GM19351 (cell line): ENCODE data around the gene EMC10.
"Not testable (repeated sequence)": the region's sequence is repeated elsewhere in the genome, so short reads cannot be mapped to it uniquely, and the experiment has no call there.

Source experiments
- ATAC-seq: cut with Tn5 transposase; IDR thresholded peaks from one replicate; pipeline ENCODE4 v1.9.1; 2021; ENCODE audit warnings: mild to moderate bottlenecking, moderate library complexity; ENCODE audit not compliant: unreplicated experiment

EMC10 gene

GRCh38 chr19:50476224-50476906 lies at the start of gene EMC10, which contains the start of gene GARIN5A:
Gene EMC10 (plus strand): TSS chr19:50476507. CDS start chr19:50476545, 38 bp downstream.
Gene GARIN5A (minus strand): TSS chr19:50476848. CDS start chr19:50476388, 460 bp downstream.
- peak; percentile 80 for ATAC-seq

- no peak for ATAC-seq
Observed at GRCh38 chr19:50427318-50427925, 48.9 kb upstream of the EMC10 start.

GRCh38 chr19:50427997-50428425 lies 48.3 kb upstream of the EMC10 start:
- ATAC-seq = no peak

- ATAC-seq = no peak
Observed at GRCh38 chr19:50428772-50429463, 47.4 kb upstream of the EMC10 start.

GRCh38 chr19:50430888-50431342 lies 45.4 kb upstream of the EMC10 start:
- no peak for ATAC-seq

- ATAC-seq = peak; percentile 76
Observed at GRCh38 chr19:50431343-50432220, 44.7 kb upstream of the EMC10 start.

GRCh38 chr19:50432221-50433028 lies 43.9 kb upstream of the EMC10 start, which contains the start of gene MYBPC2:
Gene MYBPC2 (plus strand): TSS chr19:50432892. CDS start chr19:50432954, 62 bp downstream.
- ATAC-seq = peak; percentile 6

- no peak for ATAC-seq
Observed at GRCh38 chr19:50433201-50434180, 42.8 kb upstream of the EMC10 start.

GRCh38 chr19:50434525-50434924 lies 41.8 kb upstream of the EMC10 start:
- no peak for ATAC-seq

- no peak for ATAC-seq
Observed at GRCh38 chr19:50435221-50435620, 41.1 kb upstream of the EMC10 start.

- no peak for ATAC-seq
Observed at GRCh38 chr19:50435627-50436026, 40.7 kb upstream of the EMC10 start.

- no peak for ATAC-seq
Observed at GRCh38 chr19:50437862-50438449, 38.4 kb upstream of the EMC10 start.

GRCh38 chr19:50439130-50439529 lies 37.2 kb upstream of the EMC10 start:
- ATAC-seq = not testable (repeated sequence)

GRCh38 chr19:50444059-50444458 lies 32.2 kb upstream of the EMC10 start:
- no peak for ATAC-seq

GRCh38 chr19:50447053-50447452 lies 29.3 kb upstream of the EMC10 start:
- no peak for ATAC-seq

GRCh38 chr19:50447750-50448149 lies 28.6 kb upstream of the EMC10 start:
- ATAC-seq = no peak

- no peak for ATAC-seq
Observed at GRCh38 chr19:50449236-50449899, 26.9 kb upstream of the EMC10 start.
